ENCODE measurements around the gene ZNF438. TPM values are rescaled to one million over a fixed set of nuclear protein-coding genes. Genes with fewer than 3 reads are reported as not detected.

Gene ZNF438
- total RNA-seq, 4 donors from 2014 or later, result 3.7 to 8.3 (median 7.3) TPM

- Histone ChIP-seq H3K27ac (no peak overlapping the region), H3K36me3 (no peaks in the 10 kb centered on the region), H3K27me3 (no peaks in the 10 kb centered on the region), H3K4me1 (no peaks in the 10 kb centered on the region), H3K4me3 (no peak overlapping the region), H3K9me3 (no peaks in the 10 kb centered on the region)
- TF ChIP-seq POLR2A (IDR thresholded peaks at IDR 0.05), result no peak
- TF ChIP-seq CTCF (IDR thresholded peaks at IDR 0.05), result no peak
- DNase-seq, result no peak
Observed at GRCh38 chr10:30828680-30829079, 203.0 kb downstream of the ZNF438 start.

- TF ChIP-seq POLR2A (IDR thresholded peaks at IDR 0.05) (no peak), CTCF (IDR thresholded peaks at IDR 0.05) (no peak)
- Histone ChIP-seq H3K4me1 (no peaks in the 10 kb centered on the region), H3K4me3 (no peak overlapping the region), H3K36me3 (no peaks in the 10 kb centered on the region), H3K27ac (no peak overlapping the region), H3K27me3 (no peaks in the 10 kb centered on the region), H3K9me3 (no peaks in the 10 kb centered on the region)
- no peak for DNase-seq
Observed at GRCh38 chr10:30828164-30828563, 203.5 kb downstream of the ZNF438 start.

GRCh38 chr10:30827531-30828120 is 204.0 kb downstream of the ZNF438 start:
- Histone ChIP-seq H3K4me1 (no peaks in the 10 kb centered on the region), H3K36me3 (no peaks in the 10 kb centered on the region), H3K27me3 (no peaks in the 10 kb centered on the region), H3K9me3 (no peaks in the 10 kb centered on the region), H3K27ac (no peak overlapping the region), H3K4me3 (no peak overlapping the region)
- DNase-seq, result no peak
- TF ChIP-seq CTCF (IDR thresholded peaks at IDR 0.05) (no peak), POLR2A (IDR thresholded peaks at IDR 0.05) (no peak)

GRCh38 chr10:30826679-30827078 is 205.0 kb downstream of the ZNF438 start:
- H3K4me1 ChIP-seq, result no peaks in the 10 kb centered on the region
- no peaks in the 10 kb centered on the region for H3K9me3 ChIP-seq
- no peak overlapping the region for H3K4me3 ChIP-seq
- no peaks in the 10 kb centered on the region for H3K27me3 ChIP-seq
- DNase-seq, result no peak
- TF ChIP-seq POLR2A (IDR thresholded peaks at IDR 0.05) (no peak), CTCF (IDR thresholded peaks at IDR 0.05) (no peak)
- no peak overlapping the region for H3K27ac ChIP-seq
- no peaks in the 10 kb centered on the region for H3K36me3 ChIP-seq

- H3K27me3 ChIP-seq, result no peaks in the 10 kb centered on the region
- no peak overlapping the region for H3K27ac ChIP-seq
- TF ChIP-seq POLR2A (IDR thresholded peaks at IDR 0.05) (no peak), CTCF (IDR thresholded peaks at IDR 0.05) (no peak)
- H3K4me3 ChIP-seq, result no peak overlapping the region
- no peaks in the 10 kb centered on the region for H3K36me3 ChIP-seq
- DNase-seq, result no peak
- H3K9me3 ChIP-seq, result no peaks in the 10 kb centered on the region
- no peaks in the 10 kb centered on the region for H3K4me1 ChIP-seq
Observed at GRCh38 chr10:30825495-30825894, 206.2 kb downstream of the ZNF438 start.

- H3K36me3 ChIP-seq, result no peaks in the 10 kb centered on the region
- H3K4me3 ChIP-seq, result no peak overlapping the region
- H3K4me1 ChIP-seq, result no peaks in the 10 kb centered on the region
- no peak for DNase-seq
- H3K27me3 ChIP-seq, result no peaks in the 10 kb centered on the region
- no peaks in the 10 kb centered on the region for H3K9me3 ChIP-seq
- TF ChIP-seq CTCF (IDR thresholded peaks at IDR 0.05) (no peak), POLR2A (IDR thresholded peaks at IDR 0.05) (no peak)
- no peak overlapping the region for H3K27ac ChIP-seq
Observed at GRCh38 chr10:30825022-30825421, 206.6 kb downstream of the ZNF438 start.

Data from Peyer's patch (tissue), 4 donors.